ENCODE results near the gene SH2B3.
"Not testable (repeated sequence)": the region's sequence is repeated elsewhere in the genome, so short reads cannot be mapped to it uniquely, and the experiment has no call there.

Gene SH2B3

DNA sequence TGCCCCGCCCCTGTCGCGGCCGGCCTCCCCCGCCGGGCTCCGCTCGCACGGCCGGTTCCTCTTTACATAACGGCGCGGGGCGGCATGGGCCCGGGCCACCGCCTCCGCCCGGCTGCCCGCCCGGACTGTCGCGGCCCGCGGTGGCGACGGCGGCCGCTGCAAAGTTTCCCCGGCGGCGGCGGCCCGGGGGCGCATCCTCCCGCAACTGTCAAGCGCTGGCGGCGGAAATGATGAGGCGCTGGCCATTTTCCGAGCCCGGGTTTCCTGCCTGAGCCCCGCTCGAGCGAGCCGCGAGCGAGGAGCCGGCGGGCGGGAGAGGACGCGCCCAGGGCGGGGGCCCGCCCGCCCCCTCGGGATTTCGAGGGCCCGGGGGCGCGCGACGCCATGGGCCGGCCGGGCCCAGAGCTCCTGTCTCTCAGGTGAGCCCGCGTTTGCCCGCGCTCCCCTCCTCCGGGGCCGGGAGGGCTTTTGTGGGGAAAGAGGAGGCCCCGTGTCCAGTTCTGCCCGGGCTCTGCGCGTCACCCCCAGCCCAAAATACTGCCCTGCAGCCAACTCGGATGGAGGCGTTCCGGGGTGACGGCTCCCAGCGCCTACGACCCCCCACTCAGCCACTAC lies at the start of gene SH2B3:
Gene SH2B3, plus strand, starts transcription at position 65 of the 615 bp plus-strand sequence. CDS start 12,223 bp downstream, outside the sequence.
- DNase-seq: peak; percentile 79

DNA sequence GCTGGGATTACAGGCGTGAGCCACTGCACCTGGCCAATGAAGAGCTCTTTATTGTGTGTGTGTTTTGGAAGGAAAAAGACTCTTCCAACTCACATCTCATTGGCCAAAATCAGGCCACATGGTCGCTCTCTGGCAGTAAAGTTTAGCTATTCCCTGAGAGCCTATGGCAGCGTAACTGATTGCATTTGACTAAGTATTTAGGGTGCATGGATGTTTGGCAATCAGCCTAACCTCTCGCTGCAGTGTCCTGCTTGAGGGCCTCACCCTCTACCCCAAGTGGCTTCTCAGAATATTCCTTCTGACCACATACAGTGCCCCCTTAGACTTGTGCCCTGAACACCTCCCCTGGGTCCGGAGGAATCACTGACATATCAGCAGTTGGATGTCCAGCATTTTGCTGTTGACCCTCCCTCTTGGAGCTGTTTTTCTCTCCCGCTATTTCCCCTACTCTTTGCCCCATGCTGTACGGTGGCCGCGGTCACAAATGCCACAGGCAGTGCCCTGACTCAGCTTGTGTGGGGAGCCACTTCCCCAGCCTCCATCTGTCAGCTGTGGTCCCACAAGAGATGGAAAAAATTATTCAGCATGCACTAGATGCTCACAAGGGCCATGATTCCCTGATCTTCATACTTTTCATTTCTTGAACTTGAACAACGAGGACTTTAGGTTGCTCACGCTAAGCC lies 46.4 kb upstream of the SH2B3 start:
- no peak for DNase-seq

DNA sequence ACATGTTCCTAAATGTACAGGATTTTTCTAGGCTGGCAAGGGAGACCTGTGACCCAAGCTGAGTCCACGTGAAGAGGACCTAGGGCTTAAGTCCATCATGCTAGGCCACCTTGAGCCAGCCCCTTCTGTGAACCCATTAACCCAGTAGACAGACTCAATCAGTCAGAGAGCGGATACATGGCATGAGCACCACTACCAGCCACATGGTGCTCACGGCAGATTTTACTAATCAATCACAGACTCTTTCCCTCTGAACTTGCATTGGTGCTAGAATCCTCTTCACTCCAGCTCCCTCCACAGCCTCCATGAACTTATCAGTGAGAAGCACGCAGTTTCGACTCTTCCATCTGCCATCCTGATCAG lies 45.8 kb upstream of the SH2B3 start:
- no peak for DNase-seq

DNA sequence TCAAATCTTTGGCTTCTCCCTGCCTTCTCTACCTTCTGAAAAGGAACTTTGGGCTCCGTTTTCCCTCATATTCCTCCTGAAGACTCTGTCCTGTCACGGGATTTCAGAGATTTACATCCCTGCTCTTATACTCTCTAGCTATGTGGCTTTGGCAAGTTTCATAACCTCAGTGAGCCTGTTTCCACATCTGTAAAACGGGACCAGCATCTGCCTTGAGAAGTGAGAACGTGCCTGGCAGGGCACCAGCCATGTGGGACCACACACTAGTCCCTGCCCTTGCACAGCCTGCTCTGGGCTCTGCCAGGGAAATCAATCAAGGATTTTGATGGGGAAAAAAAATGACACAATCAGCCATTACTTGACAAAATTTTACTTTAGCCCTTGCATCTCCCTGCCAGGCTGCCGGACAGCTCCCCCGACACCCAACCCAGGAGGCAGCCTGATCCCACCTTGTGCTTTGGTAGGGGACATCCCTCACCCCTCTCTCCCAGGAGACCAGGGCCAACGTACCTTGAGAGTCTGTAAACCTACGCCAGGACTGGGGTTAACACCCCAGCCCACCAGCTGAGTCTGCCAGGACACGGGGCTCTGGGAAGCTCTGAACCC lies 45.3 kb upstream of the SH2B3 start:
- DNase-seq: no peak

DNA sequence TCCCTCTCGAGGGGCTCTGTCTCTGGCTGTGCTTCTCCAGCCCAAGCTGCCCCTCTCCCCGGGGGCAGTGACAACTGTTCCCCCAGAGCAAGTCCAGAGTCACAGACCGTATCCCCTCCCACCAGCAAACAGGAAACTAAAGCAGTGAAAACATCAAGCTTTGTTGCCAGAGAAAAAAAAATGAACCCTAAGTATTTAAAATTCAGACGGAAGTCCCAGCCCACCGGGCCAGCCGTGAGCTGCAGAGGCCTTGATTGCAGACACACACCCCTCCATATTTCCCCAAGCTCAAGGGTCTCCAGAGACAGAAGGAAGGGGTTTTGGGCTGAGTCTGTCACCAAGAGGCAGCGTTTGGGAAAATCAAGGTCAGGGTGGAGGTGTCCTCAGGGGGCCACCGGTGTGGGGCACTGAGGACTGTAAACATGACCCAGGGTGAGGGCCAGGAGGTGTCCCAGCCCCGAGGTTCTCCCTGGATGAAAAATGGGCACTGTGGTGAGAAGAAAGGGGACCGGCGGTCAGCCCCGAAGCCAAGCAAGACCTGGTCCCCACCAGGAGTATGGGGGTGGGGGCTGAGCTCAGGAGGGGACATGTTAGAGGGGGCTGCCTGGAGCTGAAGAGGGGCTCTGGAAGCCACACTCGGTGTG lies 44.5 kb upstream of the SH2B3 start:
- DNase-seq: no peak

DNA sequence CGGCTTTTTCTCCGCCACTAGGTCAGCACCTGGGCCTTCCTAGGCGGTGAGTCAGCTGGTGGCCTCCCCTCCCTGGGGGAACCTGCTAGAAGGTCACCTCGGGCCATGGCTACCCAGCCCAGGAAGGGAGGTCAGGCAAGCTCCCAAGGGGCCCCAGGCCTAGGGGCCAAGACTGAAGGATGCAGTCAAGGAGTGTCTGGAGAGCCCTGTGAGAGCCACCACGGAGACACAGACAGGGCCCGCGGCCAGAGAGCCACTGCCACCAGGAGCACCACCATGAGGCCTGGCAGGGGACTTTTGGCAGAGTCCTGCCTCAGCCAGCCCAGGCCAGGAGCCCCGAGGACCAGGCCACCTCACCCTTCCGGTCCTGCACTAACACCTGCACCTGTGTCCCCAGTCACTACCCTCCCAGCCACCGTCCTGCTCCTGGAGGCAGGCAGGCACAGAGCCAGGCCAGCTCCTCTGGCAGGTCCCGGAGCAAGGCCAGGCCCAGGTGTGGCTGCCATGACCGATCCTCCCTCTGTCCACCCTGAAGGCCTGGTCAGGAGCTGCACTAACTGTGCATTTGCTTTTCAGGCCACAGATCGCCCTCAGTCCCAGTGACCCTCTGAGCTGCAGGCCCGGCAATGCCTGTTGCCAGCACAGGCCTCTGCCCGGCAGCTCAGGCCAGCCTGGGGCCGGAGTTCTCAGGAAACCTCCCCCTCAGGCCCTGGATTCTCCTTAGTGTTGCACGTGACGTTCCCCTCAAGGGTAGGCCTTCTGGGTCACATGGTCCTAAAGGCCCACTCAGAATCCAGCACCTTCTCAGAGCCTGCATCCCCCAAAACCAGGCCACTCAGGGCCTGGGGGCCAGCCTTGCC lies 43.8 kb upstream of the SH2B3 start:
- DNase-seq: no peak

DNA sequence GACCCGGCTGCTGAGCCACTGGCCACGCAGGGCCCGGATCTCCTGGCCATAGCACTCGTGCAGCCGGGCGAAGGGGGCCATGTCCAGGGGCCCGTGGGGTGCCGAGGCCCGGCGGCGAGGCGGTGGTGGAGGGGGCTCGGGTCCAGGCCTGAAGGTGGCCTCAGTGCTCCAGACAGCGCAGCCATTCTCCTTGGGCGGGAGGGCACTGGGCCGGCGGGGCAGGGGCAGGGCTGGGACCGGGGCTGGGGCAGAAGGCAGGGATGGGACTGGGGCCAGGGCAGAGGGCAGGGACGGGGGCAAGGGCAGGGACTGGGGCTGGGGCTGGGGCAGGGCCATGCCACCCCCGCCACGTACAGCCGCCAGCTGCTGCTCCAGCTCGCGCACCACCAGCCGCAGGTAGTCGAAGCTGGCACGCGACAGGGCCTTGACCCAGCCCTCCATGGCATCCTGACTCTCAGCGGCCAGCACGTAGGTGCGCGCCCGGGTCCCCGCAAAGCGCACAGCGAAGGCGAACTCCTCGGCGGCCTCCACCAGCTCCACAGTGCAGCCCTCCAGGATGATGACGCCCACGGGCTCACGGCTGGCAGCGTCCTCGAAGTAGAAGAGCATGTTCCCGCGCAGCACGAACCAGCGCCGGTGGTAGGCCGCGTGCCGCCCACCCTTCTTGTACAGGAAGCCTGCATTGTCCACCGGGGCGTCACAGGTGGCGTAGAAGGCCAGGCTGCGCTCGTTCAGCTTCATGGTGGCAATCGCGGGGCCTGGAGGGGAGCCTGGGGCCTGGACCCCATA lies 42.8 kb upstream of the SH2B3 start:
- DNase-seq: no peak

DNA sequence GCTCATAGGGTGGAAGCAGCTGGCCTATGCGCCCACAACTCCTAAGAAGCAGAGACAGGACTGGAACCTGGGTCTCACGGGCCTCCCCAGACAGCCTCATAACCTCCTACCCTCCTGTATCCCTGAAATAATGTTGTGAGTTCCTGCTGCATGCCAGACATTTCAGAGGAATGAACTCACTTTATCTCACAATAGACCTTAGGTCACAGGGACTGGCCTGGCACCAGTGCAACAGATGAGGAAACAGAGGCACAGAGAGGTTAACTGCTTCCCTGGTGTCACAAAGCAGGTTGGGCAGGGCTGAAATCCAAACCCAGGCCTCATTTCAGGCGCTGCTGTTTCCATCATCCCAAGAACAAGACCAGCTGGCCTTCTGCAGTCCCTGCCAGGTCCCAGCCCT lies 42.1 kb upstream of the SH2B3 start:
- no peak for DNase-seq

DNA sequence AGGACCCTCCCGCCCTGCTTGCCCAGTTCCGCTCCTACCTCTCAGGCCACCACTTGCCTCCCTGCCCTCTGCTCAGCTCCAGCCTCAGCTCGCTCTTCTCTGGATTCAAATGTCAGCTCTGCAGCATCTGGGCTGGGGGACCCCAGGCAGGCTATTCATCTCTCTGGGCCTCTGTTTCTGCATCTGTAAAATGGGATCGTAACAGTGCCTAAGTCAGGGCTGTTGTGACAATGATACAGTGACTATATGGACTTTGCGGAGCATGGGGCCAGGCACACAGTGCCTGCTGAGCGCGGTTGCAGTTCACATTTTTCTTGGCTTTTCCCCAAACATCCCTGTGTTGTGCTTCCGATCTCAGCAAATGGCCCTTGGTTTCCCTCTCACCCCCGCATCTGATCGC lies 39.6 kb upstream of the SH2B3 start:
- DNase-seq: no peak

DNA sequence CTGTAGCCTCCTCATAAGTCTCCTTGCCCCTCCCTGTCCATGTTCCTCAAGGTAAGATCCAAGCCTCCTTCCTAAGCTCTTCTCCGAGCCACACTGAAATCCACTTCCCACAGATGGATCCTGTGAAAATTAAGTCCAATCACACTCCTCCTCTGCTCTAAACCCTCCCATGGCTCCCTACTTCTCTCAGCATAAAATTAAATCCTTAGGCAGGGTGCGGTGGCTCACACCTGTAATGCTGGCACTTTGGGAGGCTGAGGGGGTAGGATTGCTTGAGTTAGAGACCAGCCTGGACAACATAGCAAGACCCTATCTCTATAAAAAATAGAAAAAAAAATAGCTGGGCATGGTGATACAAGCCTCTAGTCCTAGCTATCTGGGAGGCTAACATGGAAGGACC lies 39.1 kb upstream of the SH2B3 start:
- DNase-seq: no peak

DNA sequence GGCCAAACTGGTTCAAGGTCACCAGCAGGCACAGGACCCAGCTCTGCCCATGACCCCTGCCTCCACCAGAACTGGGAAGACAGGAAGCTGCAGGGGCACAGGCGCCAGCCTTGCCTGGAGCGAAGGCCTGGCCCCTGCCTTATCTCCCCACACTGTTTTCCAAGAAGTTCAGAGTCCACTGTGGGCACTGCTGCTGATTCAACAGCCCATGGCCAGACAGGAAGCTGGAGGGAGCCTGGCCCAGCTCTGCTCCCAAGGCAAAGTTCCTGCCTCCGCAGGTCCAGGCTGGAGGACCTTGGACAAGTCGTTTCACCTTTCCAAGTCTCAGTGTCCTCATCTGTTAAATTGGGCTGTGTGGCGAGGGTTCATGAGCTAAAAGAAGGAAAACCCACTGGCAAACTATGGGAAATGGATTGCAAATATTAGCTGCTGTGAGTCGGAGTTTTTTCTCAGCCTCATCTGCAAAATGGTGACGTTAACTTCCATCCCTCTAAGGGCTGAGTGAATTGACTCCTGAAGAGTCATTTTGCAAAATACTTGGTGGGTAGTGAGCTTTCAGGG lies 38.0 kb upstream of the SH2B3 start:
- no peak for DNase-seq

DNA sequence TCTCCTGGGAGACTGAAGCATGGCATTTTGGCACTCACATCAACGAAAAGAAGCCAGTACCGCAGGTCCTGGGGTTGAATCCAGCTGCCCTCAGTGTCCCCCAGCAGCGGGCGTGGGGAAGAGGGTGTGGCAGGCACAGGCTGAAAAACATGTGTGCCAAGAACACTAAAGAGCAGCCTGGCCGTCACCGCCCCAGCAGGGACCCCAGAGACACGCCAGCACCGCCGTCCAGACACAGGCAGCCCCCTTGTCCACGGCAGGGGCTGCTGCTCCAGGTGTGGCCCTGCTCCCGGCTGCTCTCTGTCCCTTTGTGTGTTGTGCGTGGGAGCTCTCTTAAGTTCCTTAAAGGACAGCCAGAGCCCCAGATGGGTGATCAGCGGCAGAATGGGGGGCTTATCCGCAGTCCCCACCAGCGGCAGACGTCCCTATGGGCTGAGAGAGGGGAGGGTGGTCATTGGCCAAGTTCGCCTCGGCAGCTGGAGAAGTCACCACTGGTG lies 37.4 kb upstream of the SH2B3 start:
- DNase-seq: peak; percentile 1

DNA sequence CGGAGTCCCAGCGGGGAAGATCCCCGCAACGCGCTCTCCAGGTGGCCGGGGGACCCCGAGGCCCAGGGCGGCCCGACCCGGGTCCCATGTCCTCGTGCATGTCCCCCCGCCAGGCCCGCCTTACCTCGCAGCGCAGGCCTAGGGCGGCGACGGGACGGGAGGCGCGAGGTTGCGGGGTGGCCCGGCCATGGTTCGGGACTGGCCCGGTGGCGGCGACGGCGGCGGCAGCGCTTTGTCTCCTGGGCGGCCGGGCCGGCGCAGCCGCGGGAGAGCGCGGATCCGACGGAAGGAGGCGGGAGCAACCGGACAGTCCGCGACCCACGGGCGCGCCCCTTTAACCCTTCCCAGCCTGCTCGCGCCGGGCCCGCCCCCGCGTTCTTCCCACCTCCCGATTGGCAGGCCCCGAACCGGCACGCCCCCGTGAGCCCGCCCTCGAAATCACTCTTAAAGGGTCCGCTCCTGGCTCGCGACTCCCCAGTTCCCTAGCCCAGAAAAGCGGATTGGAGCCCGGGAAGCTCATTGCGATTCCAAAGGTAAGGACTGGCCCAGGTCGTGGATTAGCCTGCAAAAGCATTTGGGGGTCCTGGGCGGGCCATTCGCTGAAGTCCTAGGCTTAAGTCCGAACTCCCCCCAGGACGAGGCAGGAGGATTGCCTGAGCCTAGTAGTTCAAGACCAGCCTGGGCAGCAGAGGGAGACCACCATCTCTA lies 36.8 kb upstream of the SH2B3 start, which contains the start of gene PHETA1:
Gene PHETA1, minus strand, starts transcription at position 308 of the 708 bp plus-strand sequence. CDS start 5,668 bp downstream, outside the sequence.
- DNase-seq: peak; percentile 70

DNA sequence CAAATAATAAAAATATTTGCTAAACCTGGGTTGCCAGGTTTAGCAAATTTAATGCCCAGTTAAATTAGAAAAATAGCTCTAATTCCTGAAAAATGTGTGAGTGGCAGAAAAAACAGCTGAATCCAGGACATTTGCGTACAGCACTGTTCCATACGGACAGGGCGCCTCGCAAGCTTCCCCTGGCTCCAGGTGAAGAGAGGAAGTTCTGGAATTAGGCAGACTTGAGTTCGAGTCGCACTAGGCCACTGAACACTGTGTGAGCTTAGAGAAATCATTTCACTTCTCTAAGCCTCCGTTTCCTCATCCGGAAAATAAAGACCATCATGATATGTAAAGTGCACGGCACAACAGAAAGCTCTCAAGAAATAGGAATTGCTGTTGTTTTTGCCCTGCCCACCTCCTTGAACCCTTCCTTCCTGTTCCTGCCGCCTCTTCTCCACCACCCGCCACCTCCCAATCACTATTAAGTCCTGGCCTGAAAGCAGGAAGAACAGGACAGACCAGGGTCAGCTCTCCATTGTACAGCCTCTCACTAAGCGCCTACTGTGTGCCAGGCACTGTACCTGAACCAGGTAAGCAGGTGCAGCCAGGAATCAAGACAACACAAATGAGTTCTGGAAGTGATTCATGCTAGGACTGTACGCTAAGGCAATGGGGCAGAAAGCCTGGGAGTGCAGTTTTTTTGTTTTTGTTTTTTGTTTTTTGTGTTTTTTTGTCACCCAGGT lies 36.1 kb upstream of the SH2B3 start:
- no peak for DNase-seq

DNA sequence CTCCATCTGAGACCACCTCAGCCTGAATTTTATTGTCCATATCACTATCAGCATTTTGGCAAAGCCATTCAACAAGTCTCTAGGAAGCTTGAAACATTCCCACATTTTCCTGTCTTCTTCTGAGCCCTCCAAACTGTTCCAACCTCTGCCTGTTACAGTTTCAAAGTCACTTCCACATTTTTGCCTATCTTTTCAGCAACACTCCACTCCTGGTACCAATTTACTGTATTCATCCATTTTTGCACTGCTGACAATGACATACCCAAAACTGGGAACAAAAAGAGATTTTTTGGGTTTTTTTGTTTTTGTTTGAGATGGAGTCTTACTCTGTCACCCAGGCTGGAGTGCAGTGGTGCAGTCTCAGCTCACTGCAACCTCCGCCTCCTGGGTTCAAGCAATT lies 32.5 kb upstream of the SH2B3 start:
- DNase-seq: not testable (repeated sequence)

DNA sequence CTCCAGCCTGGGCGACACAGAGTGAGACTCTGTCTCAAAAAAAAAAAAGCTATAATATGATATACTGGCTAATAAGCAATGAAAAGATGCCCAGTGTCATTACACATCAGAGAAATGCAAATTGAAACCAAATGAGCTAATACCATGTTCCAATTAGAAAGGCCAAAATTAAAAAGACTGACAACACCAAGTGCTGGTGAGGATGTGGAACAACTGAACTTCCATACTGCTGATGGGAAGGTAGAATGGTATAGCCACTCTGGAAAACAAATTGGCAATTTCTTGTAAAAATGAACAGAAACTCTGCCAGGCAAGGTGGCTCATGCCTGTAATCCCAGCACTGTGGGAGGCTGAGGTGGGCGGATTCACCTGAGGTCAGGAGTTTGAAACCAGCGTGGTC lies 28.3 kb upstream of the SH2B3 start:
- no peak for DNase-seq

DNA sequence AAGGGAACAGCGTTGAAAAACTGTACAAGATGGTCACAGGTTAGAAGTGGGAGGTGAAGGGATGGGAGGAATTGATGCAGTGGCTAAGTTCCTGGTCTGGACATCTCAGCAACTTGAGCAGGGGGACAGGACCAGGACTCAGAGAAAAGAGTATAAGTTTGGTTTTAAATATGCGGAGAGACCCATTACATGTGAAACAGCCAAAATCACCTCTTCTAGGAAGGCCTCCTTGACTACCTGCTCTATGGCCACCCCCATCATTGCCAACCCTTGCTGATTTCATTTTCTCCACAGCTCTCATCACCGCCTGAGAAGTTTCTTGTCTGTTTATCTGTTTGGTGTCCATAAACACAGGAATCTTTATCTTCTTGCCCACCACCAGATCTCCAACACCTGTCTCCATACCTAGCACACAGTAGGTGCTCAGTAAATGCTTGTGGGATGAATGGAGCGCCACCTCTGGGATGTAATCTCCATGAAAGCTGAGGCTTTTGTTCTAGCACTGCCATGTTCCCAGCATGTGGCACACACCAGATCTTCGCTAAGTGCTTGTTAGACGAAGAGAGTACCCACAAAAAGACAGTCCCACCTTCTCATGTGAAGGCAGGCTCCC lies 25.7 kb upstream of the SH2B3 start:
- DNase-seq: no peak

DNA sequence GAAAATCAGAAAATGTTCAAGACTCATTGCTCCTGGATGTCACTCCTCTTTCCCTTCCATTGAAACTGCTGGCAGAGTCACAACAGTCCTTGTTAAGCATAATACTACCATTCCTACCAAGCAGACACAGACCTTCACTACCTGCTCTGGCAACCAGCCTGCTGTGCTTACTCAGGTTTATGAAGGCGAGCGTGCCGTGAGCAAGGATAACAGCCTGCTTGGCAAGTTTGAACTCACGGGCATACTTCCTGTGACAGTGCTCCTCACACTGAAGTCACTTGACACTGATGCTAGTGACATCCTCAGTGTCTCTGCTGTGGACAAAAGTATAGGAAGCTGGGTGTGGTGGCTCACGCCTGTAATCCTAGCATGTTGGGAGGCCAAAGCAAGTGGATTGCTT lies 21.1 kb upstream of the SH2B3 start:
- DNase-seq: no peak

DNA sequence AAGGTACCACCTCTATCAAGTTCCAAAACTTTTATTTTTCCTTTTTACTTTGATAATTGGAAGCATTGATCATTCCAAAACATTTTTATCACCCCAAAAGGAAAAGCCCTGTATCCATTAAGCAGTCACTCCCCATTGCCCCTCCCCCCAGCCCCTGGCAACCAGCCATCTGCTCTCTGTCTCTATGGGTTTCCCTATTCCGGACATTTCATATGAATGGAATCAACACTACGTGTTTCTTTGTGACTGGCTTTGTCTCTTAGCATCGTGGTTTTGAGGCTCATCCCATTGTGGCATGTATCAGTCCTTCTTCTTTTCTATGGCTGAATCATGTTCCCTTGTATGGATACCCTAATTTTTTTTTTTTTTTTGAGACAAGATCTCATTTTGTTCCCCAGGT lies 18.8 kb upstream of the SH2B3 start:
- no peak for DNase-seq

Data from activated CD4-positive, alpha-beta T cell treated with anti-CD3 and anti-CD28 coated beads, Interleukin-2, amount 50 U/mL, for 1 hour (primary cell).